GM12878 (cell line): ENCODE measurements around the gene NSD2. TPM values are rescaled to one million over a fixed set of nuclear protein-coding genes. Genes with fewer than 3 reads are reported as not detected.

Source experiments
- CREM ChIP-seq: IDR thresholded peaks from 2 replicates; pipeline ENCODE4 v1.6.1; 2014; ENCODE audit warnings: antibody characterized with exemption, low read depth
- CUX1 ChIP-seq: IDR thresholded peaks from 2 replicates; pipeline ENCODE4 v1.6.1; 2012; ENCODE audit warnings: improper control_type of control experiment, low read depth, low read length; ENCODE audit not compliant: insufficient replicate concordance
- ESRRA ChIP-seq: IDR thresholded peaks from 2 replicates; pipeline ENCODE4 v1.6.1; 2012; ENCODE audit warnings: mild to moderate bottlenecking, low read length, improper control_type of control experiment
- IRF3 ChIP-seq: fragments of 450-650 bp; IDR thresholded peaks from 2 replicates; pipeline ENCODE4 v1.6.1; 2014; ENCODE audit warnings: mild to moderate bottlenecking
- MEF2B ChIP-seq: fragments of 450-650 bp; IDR thresholded peaks from 2 replicates; pipeline ENCODE4 v1.6.1; 2018; ENCODE audit warnings: mild to moderate bottlenecking, moderate library complexity; ENCODE audit not compliant: partially characterized antibody, poor library complexity, severe bottlenecking
- NBN ChIP-seq: fragments of 450-650 bp; IDR thresholded peaks from 2 replicates; pipeline ENCODE4 v1.6.1; 2016
- NFYA ChIP-seq: IDR thresholded peaks from 2 replicates; pipeline ENCODE4 v1.6.1; 2011; ENCODE audit warnings: low read depth, mild to moderate bottlenecking, low read length, improper control_type of control experiment, borderline replicate concordance
- NFYB ChIP-seq: IDR thresholded peaks from 2 replicates; pipeline ENCODE4 v1.6.1; 2011; ENCODE audit warnings: low read depth, mild to moderate bottlenecking, low read length, improper control_type of control experiment, moderate library complexity; ENCODE audit not compliant: insufficient read depth
- NKRF ChIP-seq: fragments of 450-650 bp; conservative IDR thresholded peaks from 2 replicates; pipeline ENCODE4 v1.6.1; 2017; ENCODE audit warnings: mild to moderate bottlenecking, moderate library complexity
- NR2F1 ChIP-seq: fragments of 450-650 bp; conservative IDR thresholded peaks from 2 replicates; pipeline ENCODE4 v1.6.1; 2017; ENCODE audit warnings: mild to moderate bottlenecking
- POLR2AphosphoS5 ChIP-seq: IDR thresholded peaks from 2 replicates; pipeline ENCODE4 v1.6.1; 2011; ENCODE audit warnings: mild to moderate bottlenecking, low read length, inconsistent platforms
- SMAD1 ChIP-seq: fragments of 450-650 bp; IDR thresholded peaks from 2 replicates; pipeline ENCODE4 v1.6.1; 2018; ENCODE audit warnings: mild to moderate bottlenecking, low read depth; ENCODE audit not compliant: partially characterized antibody
- USF2 ChIP-seq: IDR thresholded peaks from 2 replicates; pipeline ENCODE4 v1.6.1; 2011; ENCODE audit warnings: low read depth, low read length, improper control_type of control experiment, borderline replicate concordance
- polyA plus RNA-seq, 11 experiments: library from polyadenylated mRNA; depleted of rRNA in 4 of 11; unstranded in 6 of 11; stranded (reverse) in 5 of 11; fragments of >200 nt; fragmentation: Nextera tagmentation in 4 of 11; fragmentation: Illumina TruSeq in 1 of 11; extraction: Ambion mirVana in 4 of 11; extraction: Trizol in 1 of 11; gene quantifications; 1 replicate in 1 of 11; 2 replicates in 10 of 11; pipeline versions ENCODE4 v1.2.1 to v1.2.3, GENCODE V29; 2011 to 2016; ENCODE audit warnings: inconsistent platforms in 2 of 11, missing spikeins in 2 of 11, low read depth in 1 of 11
- total RNA-seq, 4 experiments: library from RNA; depleted of rRNA in 3 of 4; stranded (reverse); fragments of >200 nt in 3 of 4; fragmentation: Illumina TruSeq in 1 of 4; extraction: Trizol in 1 of 4; gene quantifications; 2 replicates each; pipeline versions ENCODE4 v1.2.1 to v1.2.3, GENCODE V29; 2013 to 2021

The NSD2 gene
- total and polyA plus RNA-seq, 10 of the 15 experiments (the other 5 are each of a cell fraction or from before 2014, with no cell fraction given): 8.6 to 139 (median 67.2) TPM

GRCh38 chr4:1855333-1856070 is 15.7 kb upstream of the NSD2 start (continued):
- TF ChIP-seq CUX1 (no peak), NBN (no peak), MEF2B (no peak), SMAD1 (no peak), IRF3 (no peak), ESRRA (no peak), NFYB (no peak), POLR2AphosphoS5 (no peak), NKRF (peak; percentile 96), USF2 (no peak), CREM (no peak), NR2F1 (peak; percentile 57; the same call in 1 of the 2 replicates), NFYA (no peak)
